Prostate gland (tissue), 2 donors: Measurements from ENCODE around the gene SH3TC2.

Experiments used
- POLR2A ChIP-seq: fragments of 450-650 bp; IDR thresholded peaks from one replicate; pipeline ENCODE4 v1.6.1; 2016; ENCODE audit warnings: antibody characterized with exemption, mild to moderate bottlenecking
- POLR2AphosphoS5 ChIP-seq: sonication (generic); formaldehyde crosslinking; IDR thresholded peaks from one replicate; pipeline ENCODE4 v1.6.1; 2017; ENCODE audit warnings: antibody characterized with exemption
- TF ChIP-seq, protein P1 (sequence below), 4 experiments: fragments of 200-600 bp in 2 of 4; fragments of 450-650 bp in 2 of 4; sonication (generic) in 2 of 4; IDR thresholded peaks; 1 replicate in 3 of 4; 2 replicates in 1 of 4; pipeline ENCODE4 v1.5.1; 2016 to 2019; ENCODE audit warnings: antibody characterized with exemption in 4 of 4, mild to moderate bottlenecking in 2 of 4, moderate library complexity in 2 of 4

DNA sequence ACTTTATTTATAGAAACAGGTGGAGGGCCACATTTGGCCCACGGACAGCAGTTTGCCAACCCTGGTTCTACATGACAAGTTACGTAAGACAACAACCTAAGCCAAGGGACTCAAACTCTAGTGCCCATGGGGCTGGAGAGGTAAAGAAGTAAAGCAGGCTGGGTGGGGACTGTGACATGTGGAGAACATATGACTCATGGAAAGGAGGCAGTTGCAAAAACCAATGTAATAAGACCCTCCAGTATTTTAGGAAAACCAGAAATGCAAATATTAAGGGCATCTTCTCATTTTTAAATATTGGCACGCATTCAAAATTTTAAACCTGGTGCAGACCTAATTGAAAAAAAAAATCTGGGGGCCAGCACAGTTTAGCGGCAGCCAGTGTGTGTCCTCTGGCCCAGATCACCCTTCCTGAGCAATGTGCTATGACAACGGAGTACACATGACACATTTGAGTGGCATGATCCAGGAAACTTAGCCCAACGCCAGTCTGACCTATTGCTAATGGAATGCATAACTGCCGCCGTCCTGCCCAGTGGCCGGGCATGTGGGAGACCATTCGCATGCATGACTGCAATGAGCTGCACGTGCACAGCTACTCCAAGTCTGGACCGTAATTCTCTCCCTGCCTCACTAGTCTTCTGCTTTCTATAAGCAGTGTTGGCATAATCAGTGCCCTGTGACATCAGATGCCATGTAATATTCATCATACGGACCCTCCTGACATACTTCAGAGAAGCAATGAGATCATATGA, 97.2 kb downstream of the SH3TC2 start:
- TF ChIP-seq, protein P1, sequence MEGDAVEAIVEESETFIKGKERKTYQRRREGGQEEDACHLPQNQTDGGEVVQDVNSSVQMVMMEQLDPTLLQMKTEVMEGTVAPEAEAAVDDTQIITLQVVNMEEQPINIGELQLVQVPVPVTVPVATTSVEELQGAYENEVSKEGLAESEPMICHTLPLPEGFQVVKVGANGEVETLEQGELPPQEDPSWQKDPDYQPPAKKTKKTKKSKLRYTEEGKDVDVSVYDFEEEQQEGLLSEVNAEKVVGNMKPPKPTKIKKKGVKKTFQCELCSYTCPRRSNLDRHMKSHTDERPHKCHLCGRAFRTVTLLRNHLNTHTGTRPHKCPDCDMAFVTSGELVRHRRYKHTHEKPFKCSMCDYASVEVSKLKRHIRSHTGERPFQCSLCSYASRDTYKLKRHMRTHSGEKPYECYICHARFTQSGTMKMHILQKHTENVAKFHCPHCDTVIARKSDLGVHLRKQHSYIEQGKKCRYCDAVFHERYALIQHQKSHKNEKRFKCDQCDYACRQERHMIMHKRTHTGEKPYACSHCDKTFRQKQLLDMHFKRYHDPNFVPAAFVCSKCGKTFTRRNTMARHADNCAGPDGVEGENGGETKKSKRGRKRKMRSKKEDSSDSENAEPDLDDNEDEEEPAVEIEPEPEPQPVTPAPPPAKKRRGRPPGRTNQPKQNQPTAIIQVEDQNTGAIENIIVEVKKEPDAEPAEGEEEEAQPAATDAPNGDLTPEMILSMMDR (IDR thresholded peaks at IDR 0.05) = no peak
- no peak for TF ChIP-seq POLR2AphosphoS5
- TF ChIP-seq POLR2A = peak; percentile 14
